K562 treated with DMSO at 1 percent for 4 hours (cell line): ENCODE results near the gene FGF6. TPM values are rescaled to one million over a fixed set of nuclear protein-coding genes. Genes with fewer than 3 reads are reported as not detected.

Source experiments
- total RNA-seq: library from RNA; unstranded; fragments of 300-600 nt; gene quantifications from 2 replicates; pipeline ENCODE4 v1.2.3, GENCODE V29; 2022; ENCODE audit not compliant: insufficient read depth

Gene FGF6, protein sequence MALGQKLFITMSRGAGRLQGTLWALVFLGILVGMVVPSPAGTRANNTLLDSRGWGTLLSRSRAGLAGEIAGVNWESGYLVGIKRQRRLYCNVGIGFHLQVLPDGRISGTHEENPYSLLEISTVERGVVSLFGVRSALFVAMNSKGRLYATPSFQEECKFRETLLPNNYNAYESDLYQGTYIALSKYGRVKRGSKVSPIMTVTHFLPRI
- total RNA-seq = not detected in 2 replicates

DNA sequence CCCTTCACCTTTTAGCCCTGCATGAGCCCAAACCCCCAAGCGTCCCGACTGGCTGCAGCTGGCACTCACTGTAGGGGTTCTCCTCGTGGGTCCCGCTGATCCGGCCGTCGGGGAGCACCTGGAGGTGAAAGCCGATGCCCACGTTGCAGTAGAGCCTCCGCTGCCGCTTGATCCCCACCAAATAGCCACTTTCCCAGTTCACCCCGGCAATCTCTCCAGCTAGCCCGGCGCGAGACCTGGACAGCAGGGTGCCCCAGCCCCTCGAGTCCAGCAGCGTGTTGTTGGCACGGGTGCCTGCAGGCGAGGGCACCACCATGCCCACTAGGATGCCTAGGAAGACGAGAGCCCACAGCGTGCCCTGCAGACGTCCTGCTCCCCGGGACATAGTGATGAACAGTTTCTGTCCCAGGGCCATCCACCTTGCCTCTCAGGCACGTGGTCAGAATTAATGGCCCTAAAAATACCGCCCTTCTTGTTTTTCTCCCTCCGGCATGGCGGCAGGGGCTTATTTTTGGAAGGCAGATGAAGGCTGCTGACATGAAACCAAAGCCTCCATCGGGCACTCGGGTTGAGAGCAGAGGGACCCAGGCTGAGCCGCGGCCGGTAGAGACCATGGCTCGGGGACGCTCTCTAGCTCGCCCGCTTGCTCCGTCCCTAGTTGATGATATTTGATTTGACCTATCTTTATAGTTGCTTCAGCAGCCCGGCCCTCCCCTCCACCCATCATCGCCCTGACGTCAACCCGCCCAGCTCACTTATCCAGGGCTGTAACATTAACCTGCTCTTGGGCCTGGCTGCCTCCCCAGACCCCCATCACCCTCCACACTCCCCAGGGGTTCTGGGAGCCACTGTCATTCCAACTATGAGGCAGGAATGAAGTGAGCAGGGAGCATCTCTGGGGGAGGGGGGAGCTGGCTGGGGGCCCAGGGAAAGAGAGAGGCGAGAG lies at the start of gene FGF6:
FGF6 (minus strand) TSS at position 660 of the 946 bp plus-strand sequence; CDS start at position 415, 245 bp downstream.

Other genes with a start within 250 kb of the FGF6 start
- gene CCND2, start 172.1 kb downstream of the FGF6 start, total RNA-seq = 9.8 and 10.4 TPM in 2 replicates
- gene TIGAR, start 124.6 kb downstream of the FGF6 start, total RNA-seq = 0.41 TPM in 1 of 2 replicates, not detected in the other
- gene FGF23, start 66.1 kb downstream of the FGF6 start, total RNA-seq = not detected in 2 replicates
- gene RAD51AP1, start 93.1 kb upstream of the FGF6 start, total RNA-seq = 35.9 and 46.5 TPM in 2 replicates
- gene DYRK4, start 116.4 kb upstream of the FGF6 start, total RNA-seq = 5.7 and 11.7 TPM in 2 replicates
- 1.9 and 2.1 TPM in 2 replicates for gene AKAP3, start 203.2 kb upstream of the FGF6 start, total RNA-seq
- 18.6 and 22.1 TPM in 2 replicates for gene NDUFA9, start 203.3 kb upstream of the FGF6 start, total RNA-seq